Loucy (cell line): Measurements from ENCODE around the gene MACROD2.

Experiments used
- H2AFZ ChIP-seq: fragments of 200-600 bp; sonication (generic); 2 replicates; pipeline ENCODE4 v1.6.0; 2016; ENCODE audit warnings: antibody characterized with exemption, mild to moderate bottlenecking, low read length, moderate library complexity
- H3F3A ChIP-seq: fragments of 200-600 bp; 2 replicates; pipeline ENCODE4 v1.6.0; 2016; ENCODE audit warnings: antibody characterized with exemption, low read depth, mild to moderate bottlenecking
- H3K27me3 ChIP-seq: fragments of 200-600 bp; sonication (generic); 2 replicates; pipeline ENCODE4 v1.6.1; 2014; ENCODE audit warnings: low read length, mild to moderate bottlenecking; ENCODE audit not compliant: insufficient read depth, poor library complexity, severe bottlenecking
- H3K36me3 ChIP-seq: fragments of 200-600 bp; sonication (generic); 2 replicates; pipeline ENCODE4 v1.6.1; 2016; ENCODE audit warnings: low read length; ENCODE audit not compliant: insufficient read depth
- H3K4me1 ChIP-seq: fragments of 200-600 bp; sonication (generic); 2 replicates; pipeline ENCODE4 v1.5.1; 2014; ENCODE audit warnings: low read length, mild to moderate bottlenecking; ENCODE audit not compliant: insufficient read depth, poor library complexity, severe bottlenecking
- H3K4me2 ChIP-seq: fragments of 200-600 bp; sonication (generic); 2 replicates; pipeline ENCODE4 v1.6.0; 2014; ENCODE audit warnings: antibody characterized with exemption, low read length, low read depth, mild to moderate bottlenecking; ENCODE audit not compliant: poor library complexity, severe bottlenecking
- H3K4me3 ChIP-seq: fragments of 200-600 bp; sonication (generic); 2 replicates; pipeline ENCODE4 v1.5.1; 2014; ENCODE audit warnings: low read length, mild to moderate bottlenecking, mixed read lengths; ENCODE audit not compliant: poor library complexity, severe bottlenecking
- H3K79me2 ChIP-seq: fragments of 200-600 bp; sonication (generic); 2 replicates; pipeline ENCODE4 v1.6.1; 2014; ENCODE audit warnings: low read length; ENCODE audit not compliant: insufficient read depth
- H3K9ac ChIP-seq: fragments of 200-600 bp; sonication (generic); 2 replicates; pipeline ENCODE4 v1.6.0; 2014; ENCODE audit warnings: mild to moderate bottlenecking, low read depth, low read length, moderate library complexity; ENCODE audit not compliant: poor library complexity, severe bottlenecking
- H3K9me2 ChIP-seq: fragments of 200-600 bp; sonication (generic); replicated peaks from 2 replicates; pipeline ENCODE4 v1.6.1; 2016; ENCODE audit warnings: low read depth, low read length, mixed read lengths
- H3K9me3 ChIP-seq: fragments of 200-600 bp; sonication (generic); 2 replicates; pipeline ENCODE4 v1.6.1; 2014; ENCODE audit warnings: mild to moderate bottlenecking, antibody characterized with exemption, low read length, low read depth; ENCODE audit not compliant: insufficient read depth
- H4K20me1 ChIP-seq: fragments of 200-600 bp; sonication (generic); 2 replicates; pipeline ENCODE4 v1.6.0; 2014; ENCODE audit warnings: antibody characterized with exemption, low read length, mild to moderate bottlenecking; ENCODE audit not compliant: insufficient read depth, poor library complexity, severe bottlenecking
- EZH2phosphoT487 ChIP-seq: fragments of 200-600 bp; IDR thresholded peaks from 2 replicates; pipeline ENCODE4 v1.6.1; 2018; ENCODE audit warnings: antibody characterized with exemption, mild to moderate bottlenecking, moderate library complexity, borderline replicate concordance
- TF ChIP-seq, protein P1 (sequence below): fragments of 200-600 bp; sonication (generic); conservative IDR thresholded peaks from 2 replicates; pipeline ENCODE4 v1.5.1; 2014; ENCODE audit warnings: mild to moderate bottlenecking, antibody characterized with exemption, low read length

Gene MACROD2

DNA sequence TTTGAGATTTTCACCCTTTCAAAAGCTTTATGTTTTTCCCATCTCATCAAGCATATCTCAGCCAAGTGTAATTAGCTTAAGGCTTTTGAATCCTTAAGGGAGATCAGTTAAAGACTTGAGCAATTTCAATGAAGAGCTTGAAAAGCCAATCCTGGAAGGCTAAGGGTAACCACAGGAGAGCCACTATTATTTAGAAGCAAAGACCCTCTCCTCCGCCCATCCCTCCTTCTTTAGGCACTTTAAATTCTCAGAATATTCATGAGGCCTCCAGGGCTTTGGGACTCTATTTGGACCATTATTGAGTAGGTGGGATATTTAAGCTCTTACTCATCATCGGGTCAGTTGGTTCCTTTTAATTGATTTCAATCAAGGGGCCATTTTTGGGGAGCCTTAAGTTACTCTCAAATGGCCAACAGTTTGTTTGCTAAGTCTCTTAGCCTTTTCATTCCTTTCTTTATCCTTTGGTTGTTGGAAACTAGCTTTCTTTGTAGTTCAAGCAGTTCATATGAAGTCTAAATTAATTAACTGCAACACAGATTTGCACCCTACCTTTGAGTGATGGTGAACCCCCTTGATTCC is 2010.7 kb downstream of the MACROD2 start:
- no peaks in the 10 kb centered on the region for H3K27me3 ChIP-seq
- no peaks in the 10 kb centered on the region for H4K20me1 ChIP-seq
- no peaks in the 10 kb centered on the region for H3K4me1 ChIP-seq
- no peaks in the 10 kb centered on the region for H3F3A ChIP-seq
- no peak overlapping the region for H3K4me2 ChIP-seq
- H3K79me2 ChIP-seq: no peaks in the 10 kb centered on the region
- no peaks in the 10 kb centered on the region; the same call in 1 of the 2 replicates for H3K9me3 ChIP-seq
- no peak overlapping the region for H2AFZ ChIP-seq
- no peaks in the 10 kb centered on the region for H3K9me2 ChIP-seq
- no peaks in the 10 kb centered on the region for H3K36me3 ChIP-seq
- no peak overlapping the region for H3K4me3 ChIP-seq
- H3K9ac ChIP-seq: no peak overlapping the region
- TF ChIP-seq EZH2phosphoT487: no peak
- TF ChIP-seq, protein P1, sequence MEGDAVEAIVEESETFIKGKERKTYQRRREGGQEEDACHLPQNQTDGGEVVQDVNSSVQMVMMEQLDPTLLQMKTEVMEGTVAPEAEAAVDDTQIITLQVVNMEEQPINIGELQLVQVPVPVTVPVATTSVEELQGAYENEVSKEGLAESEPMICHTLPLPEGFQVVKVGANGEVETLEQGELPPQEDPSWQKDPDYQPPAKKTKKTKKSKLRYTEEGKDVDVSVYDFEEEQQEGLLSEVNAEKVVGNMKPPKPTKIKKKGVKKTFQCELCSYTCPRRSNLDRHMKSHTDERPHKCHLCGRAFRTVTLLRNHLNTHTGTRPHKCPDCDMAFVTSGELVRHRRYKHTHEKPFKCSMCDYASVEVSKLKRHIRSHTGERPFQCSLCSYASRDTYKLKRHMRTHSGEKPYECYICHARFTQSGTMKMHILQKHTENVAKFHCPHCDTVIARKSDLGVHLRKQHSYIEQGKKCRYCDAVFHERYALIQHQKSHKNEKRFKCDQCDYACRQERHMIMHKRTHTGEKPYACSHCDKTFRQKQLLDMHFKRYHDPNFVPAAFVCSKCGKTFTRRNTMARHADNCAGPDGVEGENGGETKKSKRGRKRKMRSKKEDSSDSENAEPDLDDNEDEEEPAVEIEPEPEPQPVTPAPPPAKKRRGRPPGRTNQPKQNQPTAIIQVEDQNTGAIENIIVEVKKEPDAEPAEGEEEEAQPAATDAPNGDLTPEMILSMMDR: no peak

DNA sequence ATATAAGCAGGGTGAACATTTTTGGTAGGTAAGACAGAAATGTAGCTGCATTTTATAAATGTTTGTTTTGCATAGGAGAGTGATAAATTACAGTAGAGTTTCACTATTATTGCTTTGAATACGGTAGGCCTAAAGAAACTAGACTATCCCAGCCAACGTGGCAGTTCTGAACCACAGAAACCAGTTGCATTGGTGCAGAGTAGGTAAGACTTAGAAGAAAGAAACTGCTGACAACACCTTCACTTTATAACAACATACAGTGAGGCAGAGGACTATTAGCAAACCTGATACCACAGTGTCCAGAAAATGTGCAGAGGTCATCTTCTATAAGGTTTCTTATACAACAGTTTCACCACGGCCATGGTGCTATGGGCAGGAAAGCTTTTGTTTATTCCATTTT is 2011.8 kb downstream of the MACROD2 start:
- no peaks in the 10 kb centered on the region for H3K36me3 ChIP-seq
- H3K9ac ChIP-seq: no peak overlapping the region
- H3K9me2 ChIP-seq: no peaks in the 10 kb centered on the region
- H3K27me3 ChIP-seq: no peaks in the 10 kb centered on the region
- no peaks in the 10 kb centered on the region for H3F3A ChIP-seq
- H3K79me2 ChIP-seq: no peaks in the 10 kb centered on the region
- H3K4me3 ChIP-seq: no peak overlapping the region
- no peaks in the 10 kb centered on the region for H3K4me1 ChIP-seq
- H4K20me1 ChIP-seq: no peaks in the 10 kb centered on the region
- H3K9me3 ChIP-seq: no peaks in the 10 kb centered on the region; the same call in 1 of the 2 replicates
- TF ChIP-seq EZH2phosphoT487: no peak
- TF ChIP-seq, protein P1: no peak
- no peak overlapping the region for H3K4me2 ChIP-seq
- no peak overlapping the region for H2AFZ ChIP-seq

DNA sequence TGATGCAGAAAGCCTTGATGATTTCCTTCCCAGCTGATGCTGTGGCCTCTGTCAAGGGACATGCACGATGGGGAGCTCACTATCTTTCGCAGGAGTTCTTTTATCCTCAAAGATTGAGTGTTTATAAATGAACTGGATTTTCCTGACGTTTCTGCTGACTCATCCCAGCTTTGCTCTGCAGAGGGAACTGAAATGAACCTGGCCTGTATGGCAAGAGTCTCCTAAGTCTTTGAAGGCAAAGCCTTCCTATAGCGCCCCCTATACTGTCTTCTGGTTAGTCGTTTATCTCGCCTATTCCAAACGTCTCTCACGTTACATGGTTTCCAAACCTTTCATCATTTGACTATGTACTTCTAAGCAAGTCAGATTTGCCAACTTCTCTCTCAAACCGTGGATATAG is 2012.6 kb downstream of the MACROD2 start:
- no peaks in the 10 kb centered on the region for H4K20me1 ChIP-seq
- no peaks in the 10 kb centered on the region for H3K4me1 ChIP-seq
- no peak overlapping the region for H3K4me3 ChIP-seq
- TF ChIP-seq EZH2phosphoT487: no peak
- TF ChIP-seq, protein P1: no peak
- H3K9me2 ChIP-seq: no peaks in the 10 kb centered on the region
- no peaks in the 10 kb centered on the region; the same call in 1 of the 2 replicates for H3K9me3 ChIP-seq
- H3F3A ChIP-seq: no peaks in the 10 kb centered on the region
- no peak overlapping the region for H3K9ac ChIP-seq
- no peaks in the 10 kb centered on the region for H3K27me3 ChIP-seq
- no peak overlapping the region for H2AFZ ChIP-seq
- H3K79me2 ChIP-seq: no peaks in the 10 kb centered on the region
- H3K36me3 ChIP-seq: no peaks in the 10 kb centered on the region
- no peak overlapping the region for H3K4me2 ChIP-seq
